Stimulated activated CD8-positive, alpha-beta memory T cell treated with anti-CD3 and anti-CD28 coated beads, Interleukin-15, amount 100 ng/mL, for 48 hours (primary cell): ENCODE data around the gene B4GALT5.

Experiments used
- DNase-seq, 2 donors: peaks; one replicate each; pipeline ENCODE4 v3.0.0-alpha.2; 2020; ENCODE audit warnings: low read depth in 2 of 2

Gene B4GALT5

DNA sequence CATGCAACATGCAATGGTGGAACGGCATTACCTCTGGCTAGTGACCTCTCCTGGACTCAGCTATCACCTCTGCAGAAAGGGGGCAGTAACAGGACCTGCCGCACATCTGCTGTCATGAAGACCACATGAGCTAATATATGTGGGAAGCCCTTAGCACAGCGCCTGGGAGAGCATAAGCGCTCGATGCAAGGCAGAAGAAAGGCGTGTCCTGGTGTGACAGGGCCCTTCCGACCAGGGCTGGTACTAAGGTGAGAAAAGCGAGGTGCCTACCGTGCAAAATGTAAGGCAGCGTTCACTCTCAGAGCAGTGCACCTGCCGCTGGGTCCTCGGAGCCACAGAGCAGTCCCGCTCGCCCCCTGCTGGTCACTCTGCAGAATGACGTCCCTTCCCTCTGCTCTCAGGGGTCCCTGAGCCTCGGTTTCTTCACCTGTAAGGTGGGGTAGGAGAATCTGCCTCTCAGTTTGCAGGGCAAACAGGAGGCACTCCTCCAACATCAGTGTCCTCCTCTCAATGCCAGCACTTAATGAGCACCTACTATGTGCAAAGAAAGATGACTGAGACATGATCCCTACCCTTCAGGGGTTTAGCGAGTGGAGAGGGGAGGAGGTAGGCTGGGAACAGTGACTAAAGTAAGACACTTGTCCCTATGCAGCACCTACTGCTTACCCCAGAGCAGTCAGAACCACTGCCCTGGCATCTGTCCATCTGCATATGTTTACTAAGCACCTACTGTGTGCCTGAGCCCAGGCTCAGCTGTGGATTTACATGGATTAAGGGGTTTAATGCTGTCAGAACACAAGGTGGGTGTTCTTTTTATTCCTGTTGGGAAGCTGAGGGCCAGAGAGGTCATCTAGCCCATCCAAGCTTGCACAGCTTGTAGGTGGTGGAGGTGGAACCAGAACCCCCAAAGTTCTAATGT, 104.7 kb downstream of the B4GALT5 start:
- peak in 1 of 2 donors; percentile 59 for DNase-seq

DNA sequence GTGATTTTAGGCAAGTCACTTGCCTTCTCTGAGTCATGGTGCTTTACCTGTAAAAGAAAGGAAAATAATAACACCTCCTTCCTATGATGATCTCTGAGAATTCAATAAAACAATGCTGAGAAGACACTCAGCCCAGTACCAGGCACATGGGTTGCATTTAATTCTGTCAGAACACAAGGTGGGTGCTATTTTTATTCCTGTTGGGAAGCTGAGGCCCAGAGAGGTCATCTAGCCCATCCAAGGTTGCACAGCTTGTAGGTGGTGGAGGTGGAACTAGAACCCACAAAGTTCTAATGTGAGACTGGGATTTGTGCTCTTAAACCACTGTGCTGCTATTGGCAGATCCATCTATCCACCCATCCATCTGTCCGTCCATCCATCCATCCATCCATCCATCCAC, 106.1 kb downstream of the B4GALT5 start:
- DNase-seq: no peak

DNA sequence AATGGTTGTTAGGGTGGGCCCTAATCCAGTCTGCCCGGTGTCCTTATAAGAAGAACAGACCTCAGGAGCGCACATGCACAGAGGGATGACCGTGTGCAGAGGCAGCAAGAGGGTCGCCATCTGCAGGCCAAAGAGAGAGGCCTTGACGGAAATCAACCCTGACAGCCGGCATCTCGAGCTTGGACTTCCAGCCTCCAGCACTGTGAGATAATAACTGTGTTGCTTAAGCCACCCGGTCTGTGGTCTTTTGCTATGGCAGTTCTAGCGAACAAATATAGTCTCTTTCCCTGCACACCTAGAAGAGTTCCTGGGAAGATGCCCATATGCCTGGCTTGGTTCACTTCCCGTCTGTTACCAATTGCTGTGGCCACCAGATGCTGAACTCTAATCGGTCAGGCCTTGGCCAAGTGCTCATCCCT, 110.5 kb downstream of the B4GALT5 start:
- DNase-seq: no peak

DNA sequence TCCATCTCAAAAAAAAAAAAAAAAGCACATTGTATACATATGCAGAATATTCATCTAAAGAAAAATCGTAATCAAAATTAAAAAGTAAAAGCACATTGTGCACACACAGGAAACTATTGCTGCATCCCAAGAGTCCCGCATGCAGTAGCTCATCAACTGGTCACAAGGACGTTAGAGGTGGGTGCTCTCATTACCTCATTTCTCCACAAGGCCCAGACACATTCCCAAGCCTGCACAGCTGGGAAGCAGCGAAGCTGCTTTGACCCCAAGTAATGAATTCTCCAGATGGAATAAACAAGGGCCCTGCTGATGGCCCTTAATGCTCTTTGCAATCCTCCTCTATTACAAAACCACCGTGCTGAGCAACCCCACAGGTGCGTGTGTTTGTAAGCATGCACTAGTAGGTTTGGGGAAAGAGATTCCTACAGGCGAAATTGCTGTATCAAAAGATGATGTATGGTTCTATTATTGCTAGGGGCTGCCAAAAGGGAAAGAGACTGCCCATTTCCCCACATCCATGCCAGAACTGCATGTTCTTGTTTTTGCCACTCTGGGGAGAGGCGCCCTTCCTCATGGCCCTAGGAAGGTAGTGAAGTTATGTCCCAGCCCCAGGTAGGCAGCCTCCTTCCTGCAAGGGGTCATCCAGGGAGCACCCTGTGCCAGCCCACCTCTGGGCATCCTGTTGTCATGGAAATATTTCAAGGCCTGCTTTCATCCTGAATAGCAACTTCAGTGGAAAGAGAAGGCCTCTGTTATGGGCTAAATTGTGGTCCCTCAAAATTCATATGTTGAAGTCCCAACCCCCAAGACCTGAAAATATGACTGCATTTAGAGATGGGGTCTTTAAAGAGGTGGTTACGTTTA, 111.1 kb downstream of the B4GALT5 start:
- no peak for DNase-seq

DNA sequence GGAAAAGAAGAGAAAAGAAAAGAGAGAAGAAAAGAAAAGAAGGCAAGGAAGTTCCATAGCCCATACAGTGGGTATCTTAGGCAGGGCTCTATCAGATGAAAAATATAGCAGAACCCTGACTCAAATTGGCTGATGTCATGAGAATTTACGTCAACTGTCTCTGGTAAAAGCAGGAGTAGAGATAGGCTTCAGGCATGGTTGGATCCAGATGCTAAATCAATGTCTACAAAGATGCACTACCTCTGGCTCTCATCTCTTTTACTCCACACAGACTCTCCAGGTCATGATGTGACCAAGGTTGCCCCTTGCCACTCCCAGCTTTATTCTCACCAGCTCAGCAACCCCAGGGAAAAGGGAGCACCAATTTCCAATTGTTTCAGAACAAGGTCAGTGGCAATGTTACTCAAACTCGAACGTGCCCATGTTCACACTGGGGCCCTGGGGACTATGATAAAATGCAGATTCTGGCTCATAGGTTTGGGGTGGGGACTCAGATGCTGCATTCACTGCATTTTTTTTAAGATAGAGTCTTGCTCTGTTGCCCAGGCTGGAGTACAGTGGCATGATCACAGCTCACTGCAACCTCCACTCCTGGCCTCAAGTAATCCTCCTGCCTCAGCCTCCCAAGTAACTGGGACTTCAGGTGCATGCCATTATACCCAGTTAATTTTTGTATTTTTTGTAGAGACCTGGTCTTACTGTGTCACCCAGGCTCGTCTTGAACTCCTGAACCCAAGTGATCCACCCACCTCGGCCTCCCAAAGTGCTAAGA, 112.3 kb downstream of the B4GALT5 start:
- no peak for DNase-seq

DNA sequence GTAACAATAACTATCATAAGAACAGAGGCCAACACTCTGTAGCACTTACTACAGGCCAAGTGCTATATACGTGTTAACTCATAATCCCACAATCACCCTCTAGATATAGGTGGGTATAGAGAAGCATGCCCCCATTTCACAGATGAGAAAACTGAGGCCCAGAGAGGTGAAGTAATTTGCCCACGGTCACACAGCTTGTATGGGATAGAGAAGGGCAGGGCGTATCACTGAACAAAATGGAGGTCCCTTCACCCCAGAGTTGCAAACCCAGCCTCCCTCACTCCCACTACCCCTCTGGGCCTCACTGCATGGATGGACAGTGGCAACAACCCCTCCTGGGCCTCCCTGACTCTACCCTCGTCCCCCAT, 113.9 kb downstream of the B4GALT5 start:
- no peak for DNase-seq

DNA sequence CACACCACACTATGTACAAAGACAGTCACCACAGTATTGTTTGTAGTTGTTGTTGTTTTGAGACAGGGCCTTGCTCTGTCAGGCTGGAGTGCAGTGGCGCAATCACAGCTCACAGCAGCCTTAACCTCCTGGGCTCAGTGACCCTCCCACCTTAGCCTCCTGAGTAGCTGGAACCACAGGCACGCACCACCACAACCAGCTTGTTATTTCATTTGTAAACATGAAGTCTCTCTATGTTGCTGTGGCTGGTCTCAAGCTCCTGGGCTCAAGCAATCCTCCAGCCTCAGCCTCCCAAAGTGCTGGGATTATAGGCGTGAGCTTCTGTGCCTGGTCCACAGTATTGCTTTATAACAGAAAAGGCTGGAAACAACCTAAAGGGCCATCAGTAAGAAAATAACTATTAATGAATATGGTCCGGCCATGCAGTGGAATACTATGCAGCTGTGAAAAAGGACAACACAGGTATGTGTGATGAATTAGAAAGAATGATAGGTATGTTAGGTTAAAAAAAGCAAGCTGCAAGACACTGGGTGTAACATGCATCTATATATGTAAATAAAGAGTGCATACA, 115.8 kb downstream of the B4GALT5 start:
- no peak for DNase-seq

DNA sequence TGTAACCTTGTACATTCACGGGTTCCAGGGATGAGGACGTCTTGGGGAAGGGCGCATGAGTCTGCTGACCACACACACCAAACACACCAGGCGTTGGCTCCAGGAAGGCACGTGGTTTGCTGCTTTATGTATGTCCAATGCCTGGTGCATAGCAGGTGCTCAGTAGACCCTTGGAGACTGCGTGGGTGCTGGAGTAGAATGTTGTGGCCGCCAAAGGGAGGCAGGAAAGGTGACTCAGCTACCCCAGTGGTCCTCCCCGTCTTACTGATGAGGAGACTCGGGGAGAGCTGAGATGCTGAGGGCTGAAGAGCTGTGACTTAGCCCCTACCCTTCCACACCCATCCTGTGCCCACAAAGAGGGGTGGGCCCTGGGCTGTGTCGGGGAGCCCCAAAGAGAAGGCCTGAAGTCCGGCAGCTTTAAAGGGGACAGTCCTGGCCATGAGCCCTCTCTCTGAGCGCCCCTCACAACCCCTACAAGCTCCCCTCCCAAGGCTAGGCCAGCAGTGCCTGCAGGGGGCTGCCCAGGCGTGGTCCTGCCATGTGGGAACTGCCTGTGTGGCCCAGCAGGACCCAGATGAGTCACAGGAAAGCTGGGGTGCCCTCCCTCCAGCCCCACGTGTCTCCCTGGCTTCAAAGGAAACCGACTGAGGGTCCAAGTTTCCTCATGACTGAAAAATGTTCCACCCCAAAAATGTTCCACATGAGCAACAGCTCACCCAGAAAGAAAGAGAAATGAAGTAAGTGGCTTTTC, 117.7 kb downstream of the B4GALT5 start:
- DNase-seq: peak; percentile 84 to 91

DNA sequence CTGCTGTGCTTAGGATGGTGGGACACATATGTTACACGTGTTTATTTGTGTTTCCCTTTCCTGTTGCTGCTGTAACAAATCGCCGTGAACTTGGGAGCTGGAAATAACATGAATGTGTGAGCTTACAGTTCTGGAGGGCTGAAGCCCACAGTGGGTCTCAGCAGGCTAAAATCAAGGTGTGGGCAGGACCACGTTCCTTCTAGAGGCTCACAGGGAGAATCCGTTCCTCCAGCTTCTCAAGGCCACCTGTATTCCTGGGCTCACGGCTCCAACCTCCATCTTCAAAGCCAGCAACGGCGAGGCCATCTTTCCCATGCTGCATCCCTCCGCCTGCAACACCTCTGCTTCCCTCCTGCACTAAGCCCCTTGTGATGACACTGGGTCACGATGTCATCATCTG, 118.3 kb downstream of the B4GALT5 start:
- no peak for DNase-seq

DNA sequence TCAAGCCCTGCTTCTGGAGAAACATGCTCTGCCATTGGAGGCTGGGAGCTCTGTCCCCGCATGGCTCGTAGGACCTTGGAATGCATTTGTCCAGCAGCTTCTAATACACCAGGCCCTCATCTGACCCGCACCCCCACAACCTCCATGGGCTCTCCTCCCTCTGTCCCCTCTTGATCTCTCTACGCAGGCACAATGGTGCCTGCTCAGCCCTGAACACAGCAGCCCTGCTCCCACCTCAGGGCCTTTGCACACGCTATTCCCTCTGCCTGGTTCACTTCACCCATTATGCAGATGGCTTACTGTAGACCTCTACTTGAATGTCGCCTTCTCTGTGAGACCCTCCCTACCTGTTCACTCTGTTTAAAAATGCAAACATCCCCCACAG, 118.8 kb downstream of the B4GALT5 start:
- DNase-seq: no peak

DNA sequence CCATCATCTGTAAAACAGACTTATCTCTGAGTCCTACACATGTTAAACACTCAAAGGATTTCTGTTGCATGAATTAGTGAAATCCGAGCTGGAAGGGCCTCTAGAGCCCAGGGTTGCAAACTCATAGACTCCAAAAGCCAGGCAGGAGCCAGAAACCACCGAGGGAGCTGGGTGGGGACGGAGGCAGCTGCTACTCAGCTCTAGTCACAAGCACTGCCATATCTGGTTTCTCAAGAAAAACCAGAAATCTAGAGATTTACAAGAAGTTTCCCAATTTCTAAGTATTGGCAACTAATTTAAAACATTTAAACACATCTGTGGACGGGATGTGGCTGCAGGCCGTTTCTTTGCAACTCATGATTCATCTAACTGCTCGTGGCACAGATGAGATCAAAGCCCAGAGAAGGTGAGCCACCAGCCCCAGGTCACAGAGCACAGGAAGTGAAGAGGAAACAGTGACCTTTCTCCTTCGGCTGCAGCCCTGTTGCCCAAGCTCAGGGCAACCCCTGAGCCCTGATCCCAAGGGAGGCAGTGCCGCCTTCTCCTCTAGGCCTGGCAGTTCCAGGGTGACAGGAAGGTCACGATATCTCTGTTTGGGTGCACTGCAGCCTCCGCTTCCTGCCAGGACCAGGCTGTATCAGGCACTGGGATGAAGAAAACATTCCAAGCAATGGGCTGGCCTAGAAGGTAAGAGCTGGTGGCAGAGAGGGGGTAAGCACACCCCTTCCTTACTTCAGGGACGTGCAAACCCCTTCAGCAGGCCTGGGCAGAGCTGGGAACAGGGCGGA, 119.3 kb downstream of the B4GALT5 start:
- DNase-seq: peak; percentile 72 to 80

DNA sequence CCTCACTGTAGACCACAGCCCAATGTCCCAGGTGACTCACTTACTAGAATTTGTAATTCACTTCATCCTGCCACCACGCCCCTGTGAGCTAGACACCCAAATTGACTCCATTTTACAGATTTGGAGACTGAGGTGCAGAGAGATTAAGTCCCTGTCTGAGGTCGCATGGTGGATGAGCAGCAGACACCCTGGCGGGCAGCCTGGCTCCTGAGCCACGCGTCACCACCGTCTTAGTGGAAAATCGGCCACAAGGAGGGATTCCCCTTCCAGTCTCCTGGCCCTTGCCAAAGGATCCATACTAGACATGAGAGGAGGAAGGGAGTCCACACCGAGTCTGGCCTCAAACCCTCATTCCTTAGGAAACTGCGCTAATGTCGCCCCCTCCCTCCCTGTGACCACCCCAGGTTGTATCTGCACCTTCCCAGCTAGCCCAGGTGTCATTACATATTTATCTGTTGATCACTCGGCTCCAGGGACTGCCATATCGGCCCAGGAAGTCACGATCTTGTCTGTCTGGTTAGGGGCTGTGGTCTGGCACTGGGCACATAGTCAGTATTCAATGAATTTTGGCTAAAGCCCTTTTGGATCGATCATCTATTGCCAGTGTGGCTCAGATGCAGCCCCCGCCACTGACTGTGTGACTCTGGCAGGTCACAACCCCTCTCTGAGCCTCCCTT, 120.1 kb downstream of the B4GALT5 start:
- DNase-seq: no peak

DNA sequence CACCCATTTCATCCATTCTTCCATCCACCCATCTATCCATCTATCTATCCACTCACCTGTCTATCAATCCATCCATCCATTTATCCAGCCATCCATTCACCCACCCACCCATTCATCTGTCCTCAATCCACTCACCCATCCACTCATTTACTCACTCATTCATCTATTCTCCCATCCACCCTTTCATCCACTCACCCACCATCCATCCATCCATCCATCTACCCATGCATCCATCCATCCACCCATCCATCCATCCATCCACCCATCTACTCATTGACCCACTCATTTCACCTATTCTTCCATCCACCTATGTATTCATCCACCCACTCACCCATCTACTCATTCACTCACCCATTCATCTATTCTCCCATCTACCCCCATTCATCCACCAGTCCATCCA, 121.6 kb downstream of the B4GALT5 start:
- no peak for DNase-seq

DNA sequence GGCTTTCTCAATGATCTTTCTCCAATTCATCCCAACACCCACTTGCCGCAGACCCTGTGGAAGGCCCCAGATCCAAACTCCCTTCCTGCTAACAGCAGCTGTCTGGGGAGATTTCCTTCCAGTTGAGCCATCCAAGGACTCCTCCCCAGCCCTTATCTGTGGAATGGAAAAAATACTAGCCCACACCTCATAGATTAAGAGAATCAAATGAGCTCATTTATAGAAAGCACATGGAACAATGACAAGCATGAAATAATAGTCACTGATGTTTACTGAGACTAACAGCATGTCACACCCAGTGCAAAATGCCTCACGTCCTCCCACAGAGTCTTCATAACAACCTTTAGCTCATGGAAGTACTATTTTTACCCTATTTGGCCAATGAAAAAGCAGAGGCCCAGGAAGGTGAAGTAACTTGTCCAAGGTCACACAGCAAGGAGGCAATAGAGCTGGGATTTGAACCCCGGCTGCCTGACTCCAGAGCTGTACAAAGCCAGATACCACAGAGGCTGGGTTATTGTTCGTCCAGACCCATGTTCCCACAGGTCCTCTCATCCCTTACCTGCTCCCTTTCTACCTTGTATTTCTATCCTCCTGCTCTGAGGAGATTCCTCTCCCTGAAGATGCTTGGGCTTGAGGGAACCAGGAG, 122.3 kb downstream of the B4GALT5 start:
- DNase-seq: no peak

DNA sequence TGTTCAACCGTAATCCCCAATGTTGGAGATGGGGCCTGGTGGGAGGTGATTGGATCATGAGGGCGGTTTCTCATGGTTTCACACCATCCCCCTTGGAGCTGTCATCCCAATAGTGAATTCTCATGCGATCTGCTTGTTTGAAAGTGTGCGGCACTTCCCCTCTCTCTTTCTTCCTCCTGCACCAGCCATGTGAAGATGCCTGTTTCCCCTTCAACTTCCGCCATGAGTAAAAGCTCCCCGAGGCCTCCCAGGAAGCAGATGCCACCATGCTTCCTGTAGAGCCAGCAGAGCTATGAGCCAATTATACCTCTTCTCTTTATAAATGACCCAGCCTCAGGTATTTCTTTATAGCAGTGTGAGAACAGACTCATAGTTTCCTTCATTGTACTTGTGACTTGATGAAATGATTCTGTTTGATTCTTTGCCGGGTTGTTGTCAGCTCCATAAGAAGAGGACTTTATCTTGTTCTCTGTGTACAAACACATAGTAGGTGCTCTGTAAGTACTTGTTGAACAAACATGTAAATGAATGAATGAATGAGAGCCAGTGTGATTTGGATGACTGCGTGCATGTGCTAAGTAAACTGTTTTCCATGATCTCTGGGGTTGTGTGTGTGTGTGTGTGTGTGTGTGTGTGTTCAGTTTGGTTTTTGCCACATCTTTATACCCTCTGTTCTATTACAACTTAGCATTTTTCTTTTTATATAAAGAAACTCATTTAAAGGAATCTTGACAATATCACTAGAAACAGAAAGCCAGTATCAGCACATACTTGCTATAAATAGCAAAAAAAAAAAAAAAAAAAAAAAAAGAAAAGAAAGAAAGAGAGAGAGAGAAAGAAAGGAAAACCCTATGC, 123.3 kb downstream of the B4GALT5 start:
- no peak for DNase-seq

DNA sequence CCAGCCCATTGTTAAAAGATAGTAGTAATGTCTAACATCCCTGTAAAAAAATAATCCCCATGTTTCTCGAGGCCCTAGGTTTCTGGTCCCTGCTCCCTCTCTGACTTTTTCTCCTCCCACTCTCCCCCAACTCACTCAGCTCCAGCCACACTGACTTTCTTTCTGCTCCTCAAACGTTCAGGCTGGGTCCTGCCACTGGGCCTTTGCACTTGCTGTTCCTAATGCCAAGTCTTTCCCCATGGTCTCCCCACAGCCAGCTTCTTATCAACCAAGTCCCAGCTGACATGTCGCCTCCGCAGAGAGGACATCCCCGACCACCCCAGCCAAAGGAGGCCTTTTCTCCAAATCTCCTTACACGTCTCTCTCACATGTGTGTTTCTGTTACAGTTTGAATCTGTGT, 123.9 kb downstream of the B4GALT5 start:
- no peak for DNase-seq

DNA sequence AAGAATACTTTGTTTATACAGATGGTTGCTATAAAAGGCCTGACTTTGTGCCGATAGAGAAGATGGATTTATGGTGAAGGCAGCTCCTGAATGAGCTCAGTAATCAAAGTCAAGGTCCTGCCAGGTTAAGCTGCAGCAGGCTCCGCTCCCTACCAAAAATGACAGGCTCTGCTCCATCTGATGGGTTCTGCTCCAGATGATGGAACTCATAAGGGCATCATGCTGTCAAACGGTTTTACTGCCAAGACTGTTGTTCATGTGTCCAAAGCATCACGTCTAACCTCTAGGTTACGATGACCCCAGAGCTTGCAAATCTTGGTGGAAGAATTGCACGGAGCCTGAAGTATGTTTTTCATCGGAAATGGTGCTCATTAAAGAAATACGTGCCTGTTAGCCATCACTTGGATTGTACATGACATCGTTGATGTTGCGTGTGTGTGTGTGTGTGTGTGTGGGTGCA, 126.5 kb downstream of the B4GALT5 start:
- no peak for DNase-seq
